ENCODE results near the gene LTBP3. TPM values are rescaled to one million over a fixed set of nuclear protein-coding genes. Genes with fewer than 3 reads are reported as not detected.

The LTBP3 gene
- total and polyA plus RNA-seq, 2 donors from 2014 or later: 61.6 to 165 TPM

GRCh38 chr11:65538915-65539743 is 19.0 kb downstream of the LTBP3 start:
- Histone ChIP-seq H3K27ac (ENCODE audit: low read depth in 2 of 2, low read length in 2 of 2) (peak overlapping the region; percentile 94), H3K9ac (ENCODE audit: low read length in 3 of 3) (no peak overlapping the region), H3K4me3 (ENCODE audit: low read length in 3 of 3) (peak overlapping the region in 1 of 3 donors; percentile 74), H3K27me3 (ENCODE audit: control insufficient read depth, insufficient read depth, low read length) (no peaks in the 10 kb centered on the region), H3K4me1 (ENCODE audit: control insufficient read depth in 2 of 3, insufficient read depth in 2 of 3, low read depth in 1 of 3, low read length in 3 of 3) (peaks cover 0 to 16% (median 6%) of the 10 kb centered on the region in 3 donors), H3K36me3 (ENCODE audit: control insufficient read depth in 2 of 3, insufficient read depth in 3 of 3, low read length in 3 of 3) (peaks cover 0 to 15% (median 2%) of the 10 kb centered on the region in 3 donors), H3K9me3 (ENCODE audit: control insufficient read depth in 2 of 3, insufficient read depth in 1 of 3, low read length in 3 of 3) (no peaks in the 10 kb centered on the region)
- intact Hi-C loops (cut with DNase I): no loop called here
- peak in 2 of 5 donors; percentile 76 to 83 for DNase-seq
- no peak for TF ChIP-seq CTCF (IDR thresholded peaks at IDR 0.05; ENCODE audit: borderline replicate concordance, extremely low read depth, insufficient read depth)
- no peak for FAIRE-seq

- TF ChIP-seq CTCF (IDR thresholded peaks at IDR 0.05; ENCODE audit: borderline replicate concordance, extremely low read depth, insufficient read depth): no peak
- FAIRE-seq: no peak
- peaks cover 0 to 15% (median 2%) of the 10 kb centered on the region in 3 donors for H3K36me3 ChIP-seq (ENCODE audit: control insufficient read depth in 2 of 3, insufficient read depth in 3 of 3, low read length in 3 of 3)
- no peaks in the 10 kb centered on the region for H3K27me3 ChIP-seq (ENCODE audit: control insufficient read depth, insufficient read depth, low read length)
- DNase-seq: peak in 2 of 5 donors; percentile 66 to 83
- no peak overlapping the region for H3K4me3 ChIP-seq (ENCODE audit: low read length in 3 of 3)
- intact Hi-C loops (cut with DNase I): no loop called here
- H3K9me3 ChIP-seq (ENCODE audit: control insufficient read depth in 2 of 3, insufficient read depth in 1 of 3, low read length in 3 of 3): no peaks in the 10 kb centered on the region
- no peak overlapping the region for H3K9ac ChIP-seq (ENCODE audit: low read length in 3 of 3)
- no peak overlapping the region for H3K27ac ChIP-seq (ENCODE audit: low read depth in 2 of 2, low read length in 2 of 2)
- H3K4me1 ChIP-seq (ENCODE audit: control insufficient read depth in 2 of 3, insufficient read depth in 2 of 3, low read depth in 1 of 3, low read length in 3 of 3): peaks cover 0 to 16% (median 6%) of the 10 kb centered on the region in 3 donors
Observed at GRCh38 chr11:65538232-65538914, 19.8 kb downstream of the LTBP3 start.

- no peak overlapping the region for H3K4me3 ChIP-seq (ENCODE audit: low read length in 3 of 3)
- no peak overlapping the region for H3K9ac ChIP-seq (ENCODE audit: low read length in 3 of 3)
- intact Hi-C loops (cut with DNase I): no loop called here
- peaks cover 0 to 19% (median 4%) of the 10 kb centered on the region in 3 donors for H3K36me3 ChIP-seq (ENCODE audit: control insufficient read depth in 2 of 3, insufficient read depth in 3 of 3, low read length in 3 of 3)
- H3K9me3 ChIP-seq (ENCODE audit: control insufficient read depth in 2 of 3, insufficient read depth in 1 of 3, low read length in 3 of 3): no peaks in the 10 kb centered on the region
- no peak for TF ChIP-seq CTCF (IDR thresholded peaks at IDR 0.05; ENCODE audit: borderline replicate concordance, extremely low read depth, insufficient read depth)
- H3K27ac ChIP-seq (ENCODE audit: low read depth in 2 of 2, low read length in 2 of 2): no peak overlapping the region
- H3K27me3 ChIP-seq (ENCODE audit: control insufficient read depth, insufficient read depth, low read length): no peaks in the 10 kb centered on the region
- H3K4me1 ChIP-seq (ENCODE audit: control insufficient read depth in 2 of 3, insufficient read depth in 2 of 3, low read depth in 1 of 3, low read length in 3 of 3): peaks cover 0 to 16% (median 6%) of the 10 kb centered on the region in 3 donors
- DNase-seq (peak in 1 of 5 donors; percentile 44), FAIRE-seq (no peak)
Observed at GRCh38 chr11:65537620-65538231, 20.4 kb downstream of the LTBP3 start.

Data from kidney (tissue), 14 donors.